ENCODE results near the gene CRACDL.

DNA sequence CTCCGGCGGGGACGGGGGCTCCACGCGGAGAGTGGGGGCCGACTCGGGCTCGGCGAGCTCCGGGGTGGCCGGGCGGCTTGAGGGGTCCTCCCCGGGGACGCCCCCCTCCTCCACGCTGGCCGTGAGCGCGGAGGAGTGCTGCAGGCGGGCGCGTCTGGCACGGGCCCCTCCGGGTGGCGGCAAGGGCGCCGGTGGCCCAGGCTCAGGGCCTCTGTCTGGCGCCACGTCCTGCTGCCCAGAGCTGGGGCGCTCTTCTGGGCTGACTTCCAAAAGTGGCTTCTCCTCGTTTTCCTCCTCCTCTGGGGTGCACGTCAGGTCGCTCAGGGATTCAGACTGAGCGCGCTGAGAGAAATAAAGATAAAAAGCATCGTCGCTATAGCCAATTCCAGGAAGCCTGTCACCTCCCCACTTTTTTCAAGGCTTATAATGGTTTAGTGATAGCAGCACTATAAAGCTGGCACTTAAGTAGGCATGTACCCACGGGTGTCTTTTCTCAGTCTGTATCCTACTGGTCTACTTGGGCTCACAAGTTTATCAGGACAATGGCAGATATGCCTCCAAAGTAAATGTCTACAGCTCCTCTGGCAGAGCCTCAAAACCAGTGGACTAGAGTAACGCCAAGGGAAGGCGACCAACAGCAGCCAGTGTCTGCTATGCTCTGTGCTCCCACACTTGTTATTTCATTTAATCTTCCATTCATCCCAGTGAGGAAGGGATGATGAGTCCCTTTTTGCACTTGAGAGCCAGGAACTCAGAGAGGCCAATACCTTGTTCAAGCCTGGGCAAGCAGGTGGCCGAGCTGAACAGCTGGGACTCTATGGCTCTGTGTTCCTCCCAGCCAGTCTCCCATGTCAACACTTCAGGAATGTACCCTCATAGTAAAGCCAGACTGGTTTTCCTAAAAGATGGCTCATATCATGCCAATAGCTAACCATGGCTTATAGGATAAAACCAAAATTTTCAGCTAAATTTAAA lies 112.5 kb downstream of the CRACDL start:
- no peak for TF ChIP-seq POLR2A (IDR thresholded peaks at IDR 0.05)
- TF ChIP-seq, protein P1, sequence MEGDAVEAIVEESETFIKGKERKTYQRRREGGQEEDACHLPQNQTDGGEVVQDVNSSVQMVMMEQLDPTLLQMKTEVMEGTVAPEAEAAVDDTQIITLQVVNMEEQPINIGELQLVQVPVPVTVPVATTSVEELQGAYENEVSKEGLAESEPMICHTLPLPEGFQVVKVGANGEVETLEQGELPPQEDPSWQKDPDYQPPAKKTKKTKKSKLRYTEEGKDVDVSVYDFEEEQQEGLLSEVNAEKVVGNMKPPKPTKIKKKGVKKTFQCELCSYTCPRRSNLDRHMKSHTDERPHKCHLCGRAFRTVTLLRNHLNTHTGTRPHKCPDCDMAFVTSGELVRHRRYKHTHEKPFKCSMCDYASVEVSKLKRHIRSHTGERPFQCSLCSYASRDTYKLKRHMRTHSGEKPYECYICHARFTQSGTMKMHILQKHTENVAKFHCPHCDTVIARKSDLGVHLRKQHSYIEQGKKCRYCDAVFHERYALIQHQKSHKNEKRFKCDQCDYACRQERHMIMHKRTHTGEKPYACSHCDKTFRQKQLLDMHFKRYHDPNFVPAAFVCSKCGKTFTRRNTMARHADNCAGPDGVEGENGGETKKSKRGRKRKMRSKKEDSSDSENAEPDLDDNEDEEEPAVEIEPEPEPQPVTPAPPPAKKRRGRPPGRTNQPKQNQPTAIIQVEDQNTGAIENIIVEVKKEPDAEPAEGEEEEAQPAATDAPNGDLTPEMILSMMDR (IDR thresholded peaks at IDR 0.05), result no peak

Data from gastroesophageal sphincter (tissue), 3 donors.